HEK293T (cell line): ENCODE measurements around the gene PAOX.

Source experiments
- CTCF ChIA-PET: fragments of 350-600 bp; formaldehyde crosslinking; extraction: SDS; loops from one replicate; lab custom pipeline; 2021; ENCODE audit warnings: antibody characterized with exemption, inconsistent platforms; lab: Yijun Ruan, JAX
- POLR2A ChIA-PET: fragments of 350-600 bp; formaldehyde crosslinking; extraction: SDS; loops from one replicate; lab custom pipeline; 2020; ENCODE audit warnings: antibody characterized with exemption, inconsistent platforms; lab: Yijun Ruan, JAX
- DNase-seq: peaks from one replicate; pipeline ENCODE4 v3.0.0; 2012; ENCODE audit warnings: mixed read lengths; ENCODE audit errors: extremely low spot score
- ARNT ChIP-seq: fragments of 450-650 bp; IDR thresholded peaks from 2 replicates; pipeline ENCODE4 v1.6.1; 2017; ENCODE audit warnings: mild to moderate bottlenecking
- BHLHE40 ChIP-seq: fragments of 450-650 bp; IDR thresholded peaks from 2 replicates; pipeline ENCODE4 v1.6.1; 2016; ENCODE audit warnings: mild to moderate bottlenecking, moderate library complexity, borderline replicate concordance
- CTBP1 ChIP-seq: fragments of 450-650 bp; IDR thresholded peaks from 2 replicates; pipeline ENCODE4 v1.6.1; 2016; ENCODE audit warnings: borderline replicate concordance
- ELF4 ChIP-seq: fragments of 450-650 bp; IDR thresholded peaks from 2 replicates; pipeline ENCODE4 v1.6.1; 2017; ENCODE audit warnings: antibody characterized with exemption
- FOXA1 ChIP-seq: fragments of 450-650 bp; IDR thresholded peaks from 2 replicates; pipeline ENCODE4 v1.6.1; 2016; ENCODE audit warnings: mild to moderate bottlenecking
- FOXK2 ChIP-seq: fragments of 450-650 bp; IDR thresholded peaks from 2 replicates; pipeline ENCODE4 v1.6.1; 2016; ENCODE audit warnings: mild to moderate bottlenecking
- FOXM1 ChIP-seq: fragments of 450-650 bp; IDR thresholded peaks from 2 replicates; pipeline ENCODE4 v1.6.1; 2017; ENCODE audit warnings: mild to moderate bottlenecking, borderline replicate concordance
- HDGF ChIP-seq: fragments of 450-650 bp; IDR thresholded peaks from 2 replicates; pipeline ENCODE4 v1.6.1; 2017; ENCODE audit warnings: antibody characterized with exemption, borderline replicate concordance
- L3MBTL2 ChIP-seq: fragments of 450-650 bp; conservative IDR thresholded peaks from 2 replicates; pipeline ENCODE4 v1.6.1; 2016; ENCODE audit warnings: mild to moderate bottlenecking
- LEF1 ChIP-seq: fragments of 450-650 bp; IDR thresholded peaks from 2 replicates; pipeline ENCODE4 v1.6.1; 2017; ENCODE audit warnings: mild to moderate bottlenecking, borderline replicate concordance
- NFRKB ChIP-seq: fragments of 450-650 bp; IDR thresholded peaks from 2 replicates; pipeline ENCODE4 v1.6.1; 2016; ENCODE audit warnings: mild to moderate bottlenecking, moderate library complexity
- SP1 ChIP-seq: fragments of 450-650 bp; IDR thresholded peaks from 2 replicates; pipeline ENCODE4 v1.6.1; 2017
- SUZ12 ChIP-seq: fragments of 450-650 bp; IDR thresholded peaks from 2 replicates; pipeline ENCODE4 v1.6.1; 2016; ENCODE audit warnings: mild to moderate bottlenecking
- TARDBP ChIP-seq: fragments of 450-650 bp; IDR thresholded peaks from 2 replicates; pipeline ENCODE4 v1.6.1; 2016
- ZNF384 ChIP-seq: fragments of 450-650 bp; IDR thresholded peaks from 2 replicates; pipeline ENCODE4 v1.6.1; 2016
- TF ChIP-seq, protein P1 (sequence below): fragments of 450-650 bp; IDR thresholded peaks from 2 replicates; pipeline ENCODE4 v1.6.1; 2016

PAOX gene

DNA sequence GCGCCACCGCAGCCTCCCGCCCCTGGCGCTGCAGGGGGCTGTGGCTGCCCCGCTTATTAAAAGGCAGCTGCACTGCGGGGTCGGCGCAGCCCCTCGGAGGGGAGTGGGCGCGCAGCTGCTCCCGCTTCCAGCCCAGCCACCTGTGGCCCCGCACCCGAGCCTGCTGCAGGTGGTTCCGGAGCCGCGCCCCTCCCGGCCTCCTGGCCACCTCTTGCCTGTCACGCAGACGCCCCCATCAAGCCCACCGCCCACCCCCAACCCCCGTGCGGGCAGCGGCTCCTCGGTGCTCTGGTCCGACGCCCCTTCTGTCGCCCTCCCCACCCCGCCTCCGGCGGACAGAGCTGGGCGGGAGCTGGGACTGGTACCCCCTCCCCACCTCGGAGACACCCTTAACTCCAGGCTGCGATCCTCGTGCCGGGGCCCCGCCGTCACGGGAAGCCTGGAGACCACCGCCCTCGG, 42.9 kb upstream of the PAOX start:
- ChIA-PET CTCF (interaction anchor here (0.5 to 1.1 kb wide), 2 partner anchors 25 to 29 kb away, joined by 3 read pairs; no protein-coding TSS in a partner anchor), POLR2A (no interaction called here)
- no peak for DNase-seq
- TF ChIP-seq FOXA1 (no peak), L3MBTL2 (no peak), LEF1 (no peak), ELF4 (no peak), BHLHE40 (no peak), FOXM1 (no peak), SP1 (no peak), ZNF384 (no peak), FOXK2 (no peak), HDGF (no peak), CTBP1 (no peak), TARDBP (no peak), SUZ12 (no peak), ARNT (no peak)

DNA sequence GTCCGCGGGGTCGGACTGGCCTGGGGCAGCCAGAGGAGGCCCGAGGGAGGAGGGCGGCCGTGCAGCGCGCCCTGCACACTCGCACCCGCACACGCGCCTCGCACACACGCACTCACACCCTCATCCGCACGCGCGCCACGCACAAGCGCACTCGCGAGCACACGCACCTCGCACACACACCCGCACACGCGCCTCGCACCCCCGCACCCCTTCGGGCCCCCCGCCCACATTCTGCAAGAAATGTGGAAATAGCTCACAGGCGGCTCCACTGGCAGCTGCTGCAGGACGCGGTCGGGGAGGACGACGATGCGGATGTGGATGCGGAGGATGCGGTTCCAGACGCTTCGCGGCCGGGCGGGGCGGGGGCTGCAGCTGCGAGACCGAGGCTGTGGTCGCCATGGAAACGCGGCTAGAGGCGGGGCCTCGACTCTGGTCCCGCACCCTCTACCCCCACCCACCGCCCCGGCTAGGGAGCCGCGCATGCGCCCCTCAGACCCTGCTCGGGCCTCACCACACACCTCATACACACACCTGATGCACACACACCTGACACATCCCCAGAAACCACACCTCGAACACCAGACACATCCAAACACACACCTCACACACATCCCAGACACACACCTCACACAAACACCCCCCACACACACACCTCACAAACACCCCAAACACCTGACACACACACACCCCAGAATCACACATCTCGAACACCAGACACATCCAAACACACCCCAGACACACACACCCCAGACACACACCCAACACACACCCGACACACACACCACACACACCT, 42.3 kb upstream of the PAOX start, which contains the start of gene CALY:
Gene CALY, minus strand, starts transcription at position 320 of the 793 bp plus-strand sequence. CDS start 7,907 bp downstream, outside the sequence.
- TF ChIP-seq TARDBP, result no peak
- TF ChIP-seq SP1, result no peak
- no peak for TF ChIP-seq FOXA1
- no peak for TF ChIP-seq FOXK2
- no peak for TF ChIP-seq NFRKB
- TF ChIP-seq, protein P1, sequence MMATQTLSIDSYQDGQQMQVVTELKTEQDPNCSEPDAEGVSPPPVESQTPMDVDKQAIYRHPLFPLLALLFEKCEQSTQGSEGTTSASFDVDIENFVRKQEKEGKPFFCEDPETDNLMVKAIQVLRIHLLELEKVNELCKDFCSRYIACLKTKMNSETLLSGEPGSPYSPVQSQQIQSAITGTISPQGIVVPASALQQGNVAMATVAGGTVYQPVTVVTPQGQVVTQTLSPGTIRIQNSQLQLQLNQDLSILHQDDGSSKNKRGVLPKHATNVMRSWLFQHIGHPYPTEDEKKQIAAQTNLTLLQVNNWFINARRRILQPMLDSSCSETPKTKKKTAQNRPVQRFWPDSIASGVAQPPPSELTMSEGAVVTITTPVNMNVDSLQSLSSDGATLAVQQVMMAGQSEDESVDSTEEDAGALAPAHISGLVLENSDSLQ, result no peak
- TF ChIP-seq LEF1, result no peak
- no peak for TF ChIP-seq HDGF
- no peak for TF ChIP-seq ELF4
- TF ChIP-seq ZNF384, result no peak
- peak; percentile 80 for DNase-seq
- ChIA-PET POLR2A (no interaction called here), CTCF (interaction anchor here (1.1 kb wide), 1 partner anchor 24 kb away, joined by 3 read pairs; no protein-coding TSS in a partner anchor)

DNA sequence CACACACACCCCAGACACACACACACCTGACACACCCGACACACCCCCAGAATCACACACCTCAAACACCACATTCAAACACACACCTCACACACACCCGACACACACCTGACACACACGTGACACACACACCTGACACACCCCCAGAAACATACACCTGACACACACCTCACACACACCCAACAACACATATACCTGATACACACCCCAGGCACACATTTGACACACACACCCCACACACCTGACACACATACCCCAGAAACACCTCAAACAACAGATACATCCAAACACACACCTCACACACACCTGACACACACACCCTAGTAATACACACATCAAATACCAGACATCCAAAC, 41.7 kb upstream of the PAOX start:
- POLR2A ChIA-PET, result no interaction called here
- no peak for TF ChIP-seq SP1
- no peak for TF ChIP-seq L3MBTL2
- no peak for TF ChIP-seq ZNF384
- TF ChIP-seq TARDBP, result no peak
- no peak for TF ChIP-seq LEF1
- no peak for TF ChIP-seq CTBP1
- TF ChIP-seq BHLHE40, result no peak
- TF ChIP-seq FOXM1, result no peak
- TF ChIP-seq, protein P1, result no peak
- no peak for TF ChIP-seq ARNT
- TF ChIP-seq NFRKB, result no peak
- no peak for TF ChIP-seq SUZ12
- TF ChIP-seq ELF4, result no peak
- no peak for TF ChIP-seq HDGF
- no peak for TF ChIP-seq FOXK2
- TF ChIP-seq FOXA1, result no peak
- CTCF ChIA-PET, result no interaction called here
- DNase-seq, result no peak

DNA sequence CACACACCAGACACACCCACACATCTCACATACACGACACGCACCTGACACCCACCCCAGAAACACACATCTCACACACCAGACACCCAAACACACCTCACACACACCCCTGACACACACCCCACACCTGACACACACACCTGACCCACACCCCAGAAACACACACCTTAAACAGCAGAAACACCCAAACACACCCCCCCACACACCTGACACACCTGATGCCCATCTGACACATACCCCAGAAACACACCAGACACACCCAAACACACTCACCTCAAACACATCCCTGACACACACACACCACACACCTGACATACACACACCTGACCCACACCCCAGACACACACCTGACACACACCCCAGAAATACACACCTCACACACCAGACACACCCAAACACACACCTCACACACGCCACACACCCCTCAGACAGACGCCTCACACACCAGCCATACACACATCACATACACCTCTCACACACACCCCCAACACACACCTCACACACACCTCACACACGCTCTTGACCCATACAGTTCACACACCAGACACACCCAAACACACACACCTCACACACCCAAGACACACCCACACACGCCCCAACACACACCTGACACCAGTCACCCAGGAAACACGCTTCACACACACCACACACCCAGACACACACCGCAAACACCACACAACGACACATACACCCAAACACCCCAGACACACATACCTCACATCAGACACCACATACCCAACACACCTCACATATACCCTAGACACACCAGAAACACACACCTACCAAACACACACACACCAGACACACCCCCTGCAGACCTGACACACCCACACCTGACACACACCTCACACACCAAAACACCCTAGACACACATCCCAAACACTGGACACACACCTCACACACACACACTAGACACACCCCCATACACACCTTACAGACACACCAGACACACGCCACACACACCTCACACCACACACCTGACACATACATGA, 40.7 kb upstream of the PAOX start:
- CTCF ChIA-PET, result no interaction called here
- DNase-seq, result no peak
- POLR2A ChIA-PET, result no interaction called here
- TF ChIP-seq LEF1 (no peak), TARDBP (peak; percentile 38; the same call in 1 of the 2 replicates)

DNA sequence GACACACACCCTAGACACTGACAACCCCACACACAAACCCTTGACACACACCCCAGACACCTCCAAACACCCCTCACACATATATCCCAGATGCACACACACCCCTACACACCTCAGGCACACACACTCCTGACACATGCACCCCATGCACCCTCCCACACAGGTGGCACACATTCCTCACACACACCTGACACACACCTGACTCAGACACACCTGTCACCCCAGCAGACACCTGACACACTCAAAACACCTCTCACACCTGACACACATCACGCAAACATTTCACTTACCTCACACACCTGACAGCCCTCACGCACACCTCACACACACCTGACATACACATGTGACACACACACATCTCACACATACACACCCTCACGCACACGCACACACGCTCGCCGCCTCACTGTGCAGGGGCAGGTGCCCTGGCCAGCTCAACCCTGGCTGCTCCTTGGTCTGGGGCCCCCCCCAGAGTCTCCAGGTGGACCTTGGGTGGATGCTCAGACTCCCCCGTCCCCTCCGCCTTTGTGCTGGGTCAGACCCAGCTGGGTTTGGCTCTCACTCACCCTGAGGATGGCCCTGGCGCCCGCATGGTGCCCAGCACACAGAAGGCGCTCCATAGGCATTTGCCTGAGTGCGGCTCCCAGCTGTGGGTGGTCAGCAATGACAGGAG, 39.2 kb upstream of the PAOX start:
- no peak for TF ChIP-seq TARDBP
- peak; percentile 36; the same call in 1 of the 2 replicates for TF ChIP-seq CTBP1
- no peak for DNase-seq
- ChIA-PET POLR2A (no interaction called here), CTCF (no interaction called here)

DNA sequence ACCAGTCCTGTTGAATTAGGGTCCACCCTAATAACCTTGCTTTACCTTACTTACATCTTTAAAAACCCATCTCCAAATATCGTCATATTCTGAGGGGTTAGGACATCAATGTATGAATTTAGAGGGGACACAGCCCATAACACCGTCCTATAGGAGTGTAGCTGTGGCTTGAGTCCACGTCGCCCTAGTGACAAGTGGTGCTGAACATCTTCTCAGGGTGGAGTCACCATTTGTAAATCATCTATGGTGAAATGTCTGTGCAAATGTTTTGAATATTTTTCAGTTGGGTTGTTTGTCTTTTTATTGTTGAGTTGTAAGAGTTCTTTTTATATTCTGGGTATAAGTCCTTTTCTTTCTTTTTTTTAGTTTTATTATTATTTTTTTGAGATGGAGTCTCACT, 37.1 kb upstream of the PAOX start:
- DNase-seq, result no peak
- CTCF ChIA-PET, result no interaction called here
- POLR2A ChIA-PET, result no interaction called here
- TF ChIP-seq FOXM1 (no peak), BHLHE40 (no peak), ARNT (no peak), FOXA1 (no peak), SP1 (no peak), LEF1 (no peak), CTBP1 (no peak), ELF4 (no peak), NFRKB (no peak), SUZ12 (no peak), FOXK2 (no peak), ZNF384 (no peak), HDGF (no peak)
